GM12874 (cell line): ENCODE measurements around the gene NHLRC4.

Experiments used
- TF ChIP-seq, protein P1 (sequence below): IDR thresholded peaks from 2 replicates; pipeline ENCODE4 v1.5.1; 2011; ENCODE audit warnings: low read depth, mild to moderate bottlenecking, control low read depth, low read length, moderate library complexity; ENCODE audit not compliant: insufficient read depth

Gene NHLRC4

DNA sequence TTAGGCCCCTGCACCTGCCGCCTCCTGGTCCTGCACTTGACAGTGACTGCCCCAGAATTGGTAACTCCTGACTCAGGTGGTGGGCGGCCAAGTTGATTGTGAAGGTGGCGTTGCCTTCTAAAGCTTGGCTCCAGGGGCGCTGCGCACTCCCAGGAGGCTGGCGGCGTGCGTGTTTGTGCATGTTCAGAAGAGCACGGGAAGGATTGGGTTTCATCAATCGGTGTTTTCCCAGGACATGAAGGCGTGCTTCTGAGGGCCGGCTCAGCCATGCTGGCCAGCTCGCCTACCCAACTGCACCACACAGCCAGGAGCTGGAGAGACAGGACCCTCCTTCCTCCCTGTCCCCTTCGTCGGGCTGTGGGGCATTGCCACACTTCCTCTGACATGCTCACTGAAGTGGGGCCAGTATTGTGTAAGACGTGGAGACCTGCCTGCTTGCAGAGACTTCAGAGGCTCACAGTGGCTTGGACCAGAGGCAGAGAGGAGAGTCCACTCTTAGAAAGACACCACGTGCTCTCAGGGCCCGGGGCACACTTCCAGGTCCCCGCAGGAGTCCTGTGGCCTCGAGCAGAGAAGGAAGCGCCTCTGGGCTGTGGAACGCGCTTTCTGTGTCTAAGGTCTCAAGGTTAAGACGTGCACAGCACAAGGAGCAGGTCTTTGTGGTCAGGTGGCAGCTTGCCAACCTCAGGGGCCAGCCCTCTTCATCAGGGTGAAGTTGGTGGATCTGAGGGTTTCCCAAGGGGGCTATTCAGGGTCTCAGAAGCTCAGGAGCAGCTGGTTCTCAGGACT lies 25.9 kb downstream of the NHLRC4 start:
- TF ChIP-seq, protein P1, sequence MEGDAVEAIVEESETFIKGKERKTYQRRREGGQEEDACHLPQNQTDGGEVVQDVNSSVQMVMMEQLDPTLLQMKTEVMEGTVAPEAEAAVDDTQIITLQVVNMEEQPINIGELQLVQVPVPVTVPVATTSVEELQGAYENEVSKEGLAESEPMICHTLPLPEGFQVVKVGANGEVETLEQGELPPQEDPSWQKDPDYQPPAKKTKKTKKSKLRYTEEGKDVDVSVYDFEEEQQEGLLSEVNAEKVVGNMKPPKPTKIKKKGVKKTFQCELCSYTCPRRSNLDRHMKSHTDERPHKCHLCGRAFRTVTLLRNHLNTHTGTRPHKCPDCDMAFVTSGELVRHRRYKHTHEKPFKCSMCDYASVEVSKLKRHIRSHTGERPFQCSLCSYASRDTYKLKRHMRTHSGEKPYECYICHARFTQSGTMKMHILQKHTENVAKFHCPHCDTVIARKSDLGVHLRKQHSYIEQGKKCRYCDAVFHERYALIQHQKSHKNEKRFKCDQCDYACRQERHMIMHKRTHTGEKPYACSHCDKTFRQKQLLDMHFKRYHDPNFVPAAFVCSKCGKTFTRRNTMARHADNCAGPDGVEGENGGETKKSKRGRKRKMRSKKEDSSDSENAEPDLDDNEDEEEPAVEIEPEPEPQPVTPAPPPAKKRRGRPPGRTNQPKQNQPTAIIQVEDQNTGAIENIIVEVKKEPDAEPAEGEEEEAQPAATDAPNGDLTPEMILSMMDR, result no peak

DNA sequence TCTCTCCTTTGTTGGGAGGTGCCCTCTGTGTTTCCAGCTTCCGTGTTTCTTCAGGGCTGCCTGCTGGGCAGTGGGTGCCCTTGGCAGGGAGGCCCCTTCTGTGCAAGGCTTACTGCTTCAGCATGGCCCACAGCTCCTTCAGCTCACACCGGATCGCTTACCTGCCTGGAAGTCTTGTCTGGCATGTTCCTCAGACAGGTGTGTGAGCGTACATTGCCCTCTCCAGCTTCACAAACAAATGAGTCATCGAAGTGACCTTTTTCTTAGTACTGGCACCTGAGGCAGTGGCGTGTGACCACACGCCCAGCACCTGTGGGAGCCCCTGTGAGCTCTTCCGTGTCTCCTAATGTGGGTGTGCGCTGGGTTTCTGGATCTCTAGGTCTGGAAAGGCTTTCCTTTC lies 26.6 kb downstream of the NHLRC4 start:
- TF ChIP-seq, protein P1, result no peak

DNA sequence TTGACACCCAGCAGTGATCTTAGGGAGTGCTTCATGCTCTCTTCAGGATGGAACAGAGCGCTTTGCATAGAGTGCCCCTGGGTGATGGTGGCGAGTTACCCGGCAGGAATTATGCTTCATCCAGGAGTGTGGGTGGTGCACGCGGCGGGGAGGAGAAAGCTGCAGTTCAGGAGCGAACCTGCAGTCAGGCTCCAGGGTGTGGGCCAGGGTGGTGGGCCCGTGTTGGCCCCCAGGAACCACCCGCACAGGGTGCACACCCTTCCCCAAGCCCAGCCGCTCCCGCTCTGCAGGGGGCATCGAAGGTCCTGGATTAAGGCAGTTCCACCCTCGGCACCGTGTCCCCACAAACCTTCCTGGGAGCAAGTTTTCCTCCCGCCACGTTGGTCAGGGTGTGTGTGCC lies 27.0 kb downstream of the NHLRC4 start:
- TF ChIP-seq, protein P1, result no peak

DNA sequence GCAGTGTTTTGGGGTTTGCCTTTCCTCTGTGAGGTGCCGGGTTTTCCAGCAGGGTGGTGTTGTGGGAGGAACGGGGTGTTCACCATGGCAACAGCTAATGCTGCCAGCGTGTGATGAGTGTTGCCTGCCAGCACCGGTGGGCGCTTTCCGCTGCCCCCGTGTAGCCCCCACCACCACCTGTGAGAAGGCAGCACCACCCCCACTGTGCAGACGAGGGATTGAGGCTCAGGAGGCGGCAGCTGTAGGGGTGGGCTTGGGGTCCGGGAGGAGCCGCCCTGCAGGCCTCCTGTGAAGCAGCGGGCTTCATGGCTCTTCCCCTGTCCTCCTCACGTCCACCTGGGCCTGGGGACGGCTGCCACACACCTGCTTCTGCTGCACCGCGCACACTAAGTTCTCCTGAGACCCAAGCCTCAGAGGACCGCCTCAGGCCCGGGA lies 28.3 kb downstream of the NHLRC4 start:
- TF ChIP-seq, protein P1, result no peak

DNA sequence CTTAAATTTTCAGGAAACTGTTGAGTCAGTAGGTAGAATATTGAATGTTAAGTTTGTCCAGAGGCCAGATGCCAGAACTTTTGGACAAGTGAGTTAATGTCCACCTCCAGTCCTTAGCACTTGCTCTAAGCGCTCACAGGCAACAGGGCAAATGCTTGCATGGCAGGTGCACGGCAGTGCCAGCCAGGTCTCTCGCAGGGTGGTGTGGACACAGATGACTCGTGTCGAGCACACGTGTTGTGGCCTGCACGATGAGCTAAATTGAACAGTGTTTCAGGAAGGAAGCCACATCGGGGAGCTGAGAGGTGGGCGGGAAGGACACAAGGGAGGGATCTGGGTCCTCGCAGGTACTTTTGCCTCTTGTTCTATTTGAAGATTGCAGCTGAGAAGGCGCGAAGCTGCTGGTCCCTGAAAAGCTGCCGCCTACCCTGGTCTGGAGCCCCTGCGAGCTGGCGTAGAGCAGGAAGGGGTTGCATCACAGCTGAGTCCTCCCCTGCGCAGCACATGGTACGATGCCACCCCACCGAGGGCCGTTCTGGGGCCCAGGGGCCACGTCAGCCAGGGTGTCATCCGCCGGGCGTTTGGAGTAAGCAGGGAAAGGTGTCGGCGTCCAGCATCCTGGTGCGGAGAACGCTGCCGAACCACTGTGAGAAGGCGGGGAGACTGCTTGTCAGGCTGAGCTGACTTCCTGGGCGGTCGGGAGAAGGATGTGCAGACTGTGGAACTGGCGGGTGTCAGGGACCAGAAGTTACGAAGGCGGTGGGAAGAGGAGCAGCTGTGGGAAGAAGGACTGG lies 29.3 kb downstream of the NHLRC4 start:
- TF ChIP-seq, protein P1, result no peak

DNA sequence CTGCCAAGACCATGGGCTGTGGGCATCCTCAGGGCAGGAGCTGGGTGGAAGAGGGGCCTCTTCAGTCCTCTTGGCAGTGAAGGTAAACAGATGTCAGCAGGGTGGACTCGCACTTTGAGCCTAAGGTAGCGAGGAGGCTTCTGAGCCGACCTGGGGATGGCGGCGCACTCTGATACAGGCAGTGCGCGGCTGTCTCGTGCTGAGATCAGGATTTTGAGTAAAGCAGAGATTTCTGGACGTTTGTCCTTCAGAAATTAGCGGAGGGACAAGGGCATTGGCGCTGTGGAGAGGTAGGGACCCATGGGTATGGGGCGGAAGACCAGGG lies 29.9 kb downstream of the NHLRC4 start:
- TF ChIP-seq, protein P1, result no peak

DNA sequence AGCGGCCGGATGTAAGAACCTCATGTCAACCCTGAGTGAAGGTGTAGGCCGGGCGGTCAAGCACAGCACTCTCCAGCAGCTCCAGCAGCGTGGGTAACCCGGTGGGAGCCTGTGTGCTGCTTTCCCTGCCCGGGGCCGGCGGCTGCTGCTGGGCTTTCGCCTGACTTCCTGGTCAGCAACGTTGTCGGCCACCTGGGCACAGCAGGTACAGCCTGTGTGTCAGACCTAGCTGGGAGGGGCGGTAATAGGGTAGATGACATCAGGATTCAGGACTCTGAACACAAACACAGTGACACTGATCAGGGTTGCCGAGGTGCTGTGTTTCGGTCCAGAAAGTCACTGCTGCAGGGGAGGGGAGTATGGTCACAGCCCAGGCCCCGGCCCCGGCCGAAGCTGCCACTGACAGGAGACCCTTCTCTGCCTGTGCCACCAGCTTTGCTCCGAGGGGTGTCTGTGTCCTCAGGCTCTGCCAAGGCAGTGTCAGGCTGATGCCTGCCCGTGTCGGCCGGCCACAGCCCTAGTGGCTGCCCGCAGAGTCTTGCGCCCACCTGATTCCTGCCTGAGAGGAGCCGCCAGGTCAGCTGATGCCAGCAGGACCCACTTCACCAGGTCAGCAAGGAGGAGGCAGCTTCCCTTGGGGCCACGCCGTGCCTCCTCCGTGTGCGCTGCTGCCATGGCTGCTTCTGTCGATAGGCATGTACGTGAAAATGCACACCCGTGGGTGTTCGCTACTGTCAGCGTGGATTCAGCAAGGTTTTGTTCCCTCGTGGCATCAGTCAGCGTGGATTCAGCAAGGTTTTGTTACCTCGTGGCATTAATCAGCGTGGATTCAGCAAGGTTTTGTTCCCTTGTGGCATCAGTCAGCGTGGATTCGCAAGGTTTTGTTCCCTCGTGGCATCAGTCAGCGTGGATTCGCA lies 32.3 kb downstream of the NHLRC4 start:
- TF ChIP-seq, protein P1, result no peak
